Endodermal cell (in vitro differentiated cells): ENCODE measurements around the gene DPP8. TPM values are rescaled to one million over a fixed set of nuclear protein-coding genes. Genes with fewer than 3 reads are reported as not detected.

ENCODE experiments used
- DNase-seq: peaks from one replicate; pipeline ENCODE4 v3.0.0-alpha.2; 2017
- H3K27ac ChIP-seq: 2 replicates; pipeline ENCODE4 v1.5.1; 2013; ENCODE audit warnings: mild to moderate bottlenecking, low read depth, low read length, moderate library complexity
- H3K27me3 ChIP-seq: 2 replicates; pipeline ENCODE4 v1.6.1; 2013; ENCODE audit warnings: mild to moderate bottlenecking, low read length, moderate library complexity; ENCODE audit not compliant: insufficient read depth, control insufficient read depth, poor library complexity, severe bottlenecking
- H3K36me3 ChIP-seq: 2 replicates; pipeline ENCODE4 v1.7.0; 2013; ENCODE audit warnings: mild to moderate bottlenecking, low read length, moderate library complexity; ENCODE audit not compliant: control insufficient read depth, insufficient read depth
- H3K4me1 ChIP-seq: one replicate; pipeline ENCODE4 v1.7.0; 2013; ENCODE audit warnings: low read length; ENCODE audit not compliant: control insufficient read depth, insufficient read depth
- H3K4me3 ChIP-seq: 2 replicates; pipeline ENCODE4 v1.5.1; 2013; ENCODE audit warnings: mild to moderate bottlenecking, low read length, moderate library complexity
- H3K9ac ChIP-seq: 2 replicates; pipeline ENCODE4 v1.6.1; 2013; ENCODE audit warnings: mild to moderate bottlenecking, low read length, moderate library complexity; ENCODE audit not compliant: poor library complexity, severe bottlenecking; ENCODE audit errors: extremely low read depth
- H3K9me3 ChIP-seq: 2 replicates; pipeline ENCODE4 v1.6.1; 2013; ENCODE audit warnings: mild to moderate bottlenecking, low read length, moderate library complexity; ENCODE audit not compliant: control insufficient read depth
- H3K27ac Mint-ChIP-seq: 2 replicates; pipeline ENCODE4 v1.8.0; 2020; ENCODE audit warnings: mixed read lengths
- H3K27me3 Mint-ChIP-seq: 2 replicates; pipeline ENCODE4 v1.8.0; 2021; ENCODE audit warnings: mild to moderate bottlenecking, mixed read lengths; ENCODE audit not compliant: insufficient read depth
- H3K36me3 Mint-ChIP-seq: 2 replicates; pipeline ENCODE4 v1.8.0; 2020; ENCODE audit warnings: low read depth, mixed read lengths
- H3K4me1 Mint-ChIP-seq: 2 replicates; pipeline ENCODE4 v1.8.0; 2020; ENCODE audit warnings: mixed read lengths
- H3K4me3 Mint-ChIP-seq: 2 replicates; pipeline ENCODE4 v1.8.0; 2020; ENCODE audit warnings: mild to moderate bottlenecking, moderate library complexity, mixed read lengths
- H3K9me3 Mint-ChIP-seq: 2 replicates; pipeline ENCODE4 v1.8.0; 2020; ENCODE audit warnings: mild to moderate bottlenecking, mixed read lengths
- CTCF ChIP-seq: fragments of 200-600 bp; sonication (generic); conservative IDR thresholded peaks from 2 replicates; pipeline ENCODE4 v1.5.0; 2021; ENCODE audit warnings: antibody characterized with exemption, mild to moderate bottlenecking
- WGBS, 2 experiments: methylation state at CpG; one replicate each; pipeline versions ENCODE4 v1.1.5 to v1.1.7; 2013; ENCODE audit warnings: missing lambda C conversion rate in 2 of 2, mixed read lengths in 1 of 2; ENCODE audit not compliant: insufficient coverage in 1 of 2, insufficient read length in 1 of 2; 5-methylcytosine and 5-hydroxymethylcytosine counted together
- total RNA-seq, 2 donors: library from RNA; stranded (reverse); fragmentation: NEBNext Ultra II Directional in 1 of 2; extraction: Animal tissue kit (Norgen Biotek cat#: 25700) in 1 of 2; gene quantifications; 2 replicates in 1 of 2; 3 replicates in 1 of 2; pipeline ENCODE4 v1.2.1, GENCODE V29; 2021

DPP8 gene
- total RNA-seq, 2 donors from 2014 or later = 31.8 to 34.9 TPM

GRCh38 chr15:65494076-65494475 lies 23.4 kb downstream of the DPP8 start:
- Histone ChIP-seq H3K27ac (no peak overlapping the region), H3K36me3 (peaks cover 72% of the 10 kb centered on the region), H3K27me3 (no peaks in the 10 kb centered on the region), H3K9ac (no peak overlapping the region), H3K9me3 (no peaks in the 10 kb centered on the region), H3K4me3 (no peak overlapping the region), H3K4me1 (no peaks in the 10 kb centered on the region)
- Mint-ChIP-seq H3K4me3 (no peak overlapping the region), H3K4me1 (no peaks in the 10 kb centered on the region), H3K9me3 (no peaks in the 10 kb centered on the region), H3K36me3 (peaks cover 60% of the 10 kb centered on the region), H3K27me3 (no peaks in the 10 kb centered on the region), H3K27ac (no peak overlapping the region)
- no peak for DNase-seq
- 88 to 95% methylated on average over 4 of the region's 4 CpGs for WGBS, 2 experiments
- TF ChIP-seq CTCF = no peak

- Histone ChIP-seq H3K27ac (no peak overlapping the region), H3K4me1 (no peaks in the 10 kb centered on the region), H3K27me3 (no peaks in the 10 kb centered on the region), H3K36me3 (peaks cover 81% of the 10 kb centered on the region), H3K9ac (no peak overlapping the region), H3K9me3 (no peaks in the 10 kb centered on the region), H3K4me3 (no peak overlapping the region)
- Mint-ChIP-seq H3K4me3 (no peak overlapping the region), H3K4me1 (no peaks in the 10 kb centered on the region), H3K36me3 (peaks cover 66% of the 10 kb centered on the region), H3K27me3 (no peaks in the 10 kb centered on the region), H3K27ac (no peak overlapping the region), H3K9me3 (no peaks in the 10 kb centered on the region)
- WGBS, 2 experiments = 98 to 100% methylated on average over 4 of the region's 4 CpGs
- TF ChIP-seq CTCF = no peak
- DNase-seq = no peak
These were observed 32.6 kb downstream of the DPP8 start for GRCh38 chr15:65484876-65485275.

- Histone ChIP-seq H3K27ac (no peak overlapping the region), H3K4me3 (no peak overlapping the region), H3K4me1 (no peaks in the 10 kb centered on the region), H3K9ac (no peak overlapping the region), H3K27me3 (no peaks in the 10 kb centered on the region), H3K9me3 (no peaks in the 10 kb centered on the region), H3K36me3 (peaks cover 84% of the 10 kb centered on the region)
- no peak for DNase-seq
- Mint-ChIP-seq H3K9me3 (no peaks in the 10 kb centered on the region), H3K36me3 (peaks cover 60% of the 10 kb centered on the region), H3K27ac (no peak overlapping the region), H3K4me1 (no peaks in the 10 kb centered on the region), H3K27me3 (no peaks in the 10 kb centered on the region), H3K4me3 (no peak overlapping the region)
- 98 to 100% methylated on average over 5 of the region's 5 CpGs for WGBS, 2 experiments
- no peak for TF ChIP-seq CTCF
These were observed 40.6 kb downstream of the DPP8 start for GRCh38 chr15:65476903-65477302.
